ENCODE results near the gene LRRIQ4. TPM values are rescaled to one million over a fixed set of nuclear protein-coding genes. Genes with fewer than 3 reads are reported as not detected.

LRRIQ4 gene
- total RNA-seq, 2 donors from 2014 or later: not detected

DNA sequence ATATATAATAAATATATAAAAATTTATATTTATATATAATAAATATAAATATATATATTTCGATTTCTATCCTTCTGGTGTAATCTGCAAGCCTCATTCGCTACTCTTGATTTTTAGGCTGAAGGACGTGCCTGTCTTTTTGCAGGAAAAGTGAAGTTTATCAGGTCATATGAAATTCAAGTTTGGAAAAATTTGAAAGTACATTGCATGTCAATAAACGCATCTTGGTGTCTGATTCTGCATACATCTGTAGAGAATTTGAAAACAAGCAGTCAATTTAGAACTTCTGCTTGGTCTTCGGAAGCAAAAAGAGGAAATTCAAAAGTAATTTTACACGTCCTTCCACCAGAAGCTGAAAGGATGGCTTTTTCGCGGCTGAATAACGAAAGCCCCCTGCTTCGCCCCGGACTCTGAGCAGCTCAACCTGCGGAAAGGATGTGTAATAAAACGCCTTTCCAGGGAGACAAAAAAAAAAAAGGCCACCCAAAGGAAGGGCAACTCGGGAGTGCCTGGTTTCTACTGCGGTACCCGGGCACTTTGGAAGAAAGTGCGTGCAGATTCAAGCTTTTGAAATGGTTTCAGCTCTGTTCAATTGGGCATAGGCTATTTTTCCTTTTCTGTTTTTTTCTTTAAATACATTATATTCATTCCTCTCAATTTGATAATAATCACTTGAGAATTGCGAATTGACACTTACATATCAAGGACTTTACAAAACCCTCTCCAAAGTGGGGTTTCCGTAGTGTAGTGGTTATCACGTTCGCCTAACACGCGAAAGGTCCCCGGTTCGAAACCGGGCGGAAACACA, 41.0 kb upstream of the LRRIQ4 start:
- Histone ChIP-seq H3K4me1 (peaks cover 26% of the 10 kb centered on the region), H3K4me3 (peak overlapping the region; percentile 62 to 72), H3K9me3 (no peaks in the 10 kb centered on the region), H3K36me3 (replicated peaks in 1 of 2; ENCODE audit: insufficient read depth in 1 of 2, low read depth in 2 of 2) (no peaks in the 10 kb centered on the region), H3K27ac (peak overlapping the region in 3 of 4 donors; percentile 97 to 100 (median 100)), H3K27me3 (no peaks in the 10 kb centered on the region)
- TF ChIP-seq POLR2A (IDR thresholded peaks at IDR 0.05): no peak
- TF ChIP-seq, protein P1, sequence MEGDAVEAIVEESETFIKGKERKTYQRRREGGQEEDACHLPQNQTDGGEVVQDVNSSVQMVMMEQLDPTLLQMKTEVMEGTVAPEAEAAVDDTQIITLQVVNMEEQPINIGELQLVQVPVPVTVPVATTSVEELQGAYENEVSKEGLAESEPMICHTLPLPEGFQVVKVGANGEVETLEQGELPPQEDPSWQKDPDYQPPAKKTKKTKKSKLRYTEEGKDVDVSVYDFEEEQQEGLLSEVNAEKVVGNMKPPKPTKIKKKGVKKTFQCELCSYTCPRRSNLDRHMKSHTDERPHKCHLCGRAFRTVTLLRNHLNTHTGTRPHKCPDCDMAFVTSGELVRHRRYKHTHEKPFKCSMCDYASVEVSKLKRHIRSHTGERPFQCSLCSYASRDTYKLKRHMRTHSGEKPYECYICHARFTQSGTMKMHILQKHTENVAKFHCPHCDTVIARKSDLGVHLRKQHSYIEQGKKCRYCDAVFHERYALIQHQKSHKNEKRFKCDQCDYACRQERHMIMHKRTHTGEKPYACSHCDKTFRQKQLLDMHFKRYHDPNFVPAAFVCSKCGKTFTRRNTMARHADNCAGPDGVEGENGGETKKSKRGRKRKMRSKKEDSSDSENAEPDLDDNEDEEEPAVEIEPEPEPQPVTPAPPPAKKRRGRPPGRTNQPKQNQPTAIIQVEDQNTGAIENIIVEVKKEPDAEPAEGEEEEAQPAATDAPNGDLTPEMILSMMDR (IDR thresholded peaks at IDR 0.05): no peak
- whole genome bisulfite sequencing, 2 donors: 1% methylated on average over 27 of the region's 27 CpGs
- DNase-seq: peak; percentile 64 to 77 (median 68)
- peak; percentile 49 for ATAC-seq
- intact Hi-C loops (cut with DNase I): no loop called here

DNA sequence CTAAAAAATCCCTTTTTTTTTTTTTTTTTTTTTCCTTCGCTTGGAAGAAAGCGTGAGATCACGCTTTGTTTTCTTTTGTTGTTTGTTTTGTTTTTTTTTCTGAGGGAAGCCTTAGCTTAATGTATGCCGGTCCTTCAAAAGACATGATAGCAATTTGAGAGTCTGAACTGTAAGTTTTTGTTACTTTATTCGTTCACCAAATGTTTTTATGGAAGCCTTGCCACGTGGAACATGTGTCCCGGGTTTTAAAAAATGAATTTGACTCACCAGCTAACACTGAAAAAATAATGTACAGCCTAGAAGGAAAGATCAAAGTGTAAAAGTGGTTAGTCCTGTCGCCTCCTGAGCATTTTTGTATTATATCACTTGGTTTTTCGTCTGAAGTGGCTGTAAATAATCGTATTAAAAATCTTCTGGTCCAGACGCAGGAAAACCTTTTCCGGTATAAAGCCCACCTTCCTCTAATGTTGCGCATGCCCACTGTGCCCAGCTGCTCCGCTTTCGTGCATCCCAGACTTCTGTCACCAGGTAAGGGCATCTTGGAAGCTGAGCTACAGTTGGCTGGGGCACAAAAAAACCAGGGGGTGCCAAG, 40.3 kb upstream of the LRRIQ4 start:
- Histone ChIP-seq H3K27me3 (no peaks in the 10 kb centered on the region), H3K4me1 (peaks cover 26% of the 10 kb centered on the region), H3K9me3 (no peaks in the 10 kb centered on the region), H3K4me3 (peak overlapping the region; percentile 72 to 85), H3K27ac (peak overlapping the region; percentile 97 to 100 (median 99)), H3K36me3 (replicated peaks in 1 of 2; ENCODE audit: insufficient read depth in 1 of 2, low read depth in 2 of 2) (no peaks in the 10 kb centered on the region)
- intact Hi-C loops (cut with DNase I): no loop called here
- DNase-seq (peak; percentile 76 to 88 (median 83)), ATAC-seq (peak; percentile 66)
- TF ChIP-seq POLR2A (IDR thresholded peaks at IDR 0.05): no peak
- TF ChIP-seq, protein P1 (IDR thresholded peaks at IDR 0.05): no peak
- 0% methylated on average over 15 of the region's 15 CpGs for WGBS, 2 donors

DNA sequence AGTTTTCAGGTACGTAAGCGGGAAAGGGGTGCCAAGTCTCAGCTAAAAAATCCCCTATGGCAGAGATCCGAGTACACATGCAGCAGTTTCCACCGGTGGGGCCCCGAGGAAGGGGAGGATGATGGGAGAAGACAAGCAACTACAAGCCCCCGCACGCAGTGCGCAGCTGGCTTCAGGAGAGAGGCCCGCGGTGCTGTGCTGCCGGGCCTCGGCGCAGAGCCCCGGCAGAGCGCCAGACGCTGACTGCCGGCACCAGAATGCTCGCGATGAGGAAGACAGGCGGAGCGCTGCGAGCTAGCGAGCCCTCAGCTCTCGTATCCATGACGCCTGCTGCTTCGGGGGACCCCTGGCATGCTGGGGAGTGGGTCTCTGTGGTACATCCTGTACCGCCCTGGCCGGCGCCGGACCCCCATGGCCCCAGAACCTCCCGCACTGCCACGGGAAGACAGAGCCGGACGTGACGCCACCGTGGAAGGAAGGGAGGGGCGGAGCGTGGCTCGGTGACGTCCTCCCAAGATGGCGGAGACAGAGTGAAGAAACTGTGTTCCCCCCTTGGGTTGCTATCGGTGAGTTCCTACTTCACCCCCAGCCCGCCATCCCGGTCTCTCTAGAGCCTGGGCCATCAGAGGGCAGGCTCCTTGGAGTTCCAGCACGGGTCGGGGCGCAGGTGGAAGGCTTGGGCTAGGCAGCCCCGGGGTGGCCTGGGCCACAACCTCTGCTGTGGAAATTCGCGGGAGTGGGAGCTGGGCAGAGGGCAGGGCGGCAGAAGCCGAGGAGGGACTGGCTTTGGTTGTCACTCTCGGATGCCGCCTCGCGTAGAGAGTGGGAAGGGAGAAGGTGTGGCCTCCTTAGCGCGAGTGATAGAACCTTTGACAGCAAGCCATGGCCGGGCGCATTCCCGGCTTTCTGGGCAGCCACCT, 39.5 kb upstream of the LRRIQ4 start, which contains the start of gene MYNN:
Gene MYNN (plus strand): TSS at position 500 of the 920 bp plus-strand sequence. CDS start 900 bp downstream, outside the sequence.
- peak; percentile 88 for ATAC-seq
- WGBS, 2 donors: 0% methylated on average over 17 to 59 of the region's 61 CpGs
- Histone ChIP-seq H3K4me3 (peak within 1 kb of the TSS; percentile 72 to 85), H3K27ac (peak within 1 kb of the TSS; percentile 97 to 100 (median 99)), H3K9me3 (no peaks in the 10 kb centered on the region), H3K4me1 (peaks cover 26% of the 10 kb centered on the region), H3K36me3 (replicated peaks in 1 of 2; ENCODE audit: insufficient read depth in 1 of 2, low read depth in 2 of 2) (no peaks in the 10 kb centered on the region), H3K27me3 (no peaks in the 10 kb centered on the region)
- intact Hi-C loops (cut with DNase I): no loop called here
- peak; percentile 97 to 99 (median 99) for TF ChIP-seq POLR2A (IDR thresholded peaks at IDR 0.05)
- TF ChIP-seq, protein P1 (IDR thresholded peaks at IDR 0.05): no peak
- DNase-seq: peak; percentile 91 to 93 (median 92)

DNA sequence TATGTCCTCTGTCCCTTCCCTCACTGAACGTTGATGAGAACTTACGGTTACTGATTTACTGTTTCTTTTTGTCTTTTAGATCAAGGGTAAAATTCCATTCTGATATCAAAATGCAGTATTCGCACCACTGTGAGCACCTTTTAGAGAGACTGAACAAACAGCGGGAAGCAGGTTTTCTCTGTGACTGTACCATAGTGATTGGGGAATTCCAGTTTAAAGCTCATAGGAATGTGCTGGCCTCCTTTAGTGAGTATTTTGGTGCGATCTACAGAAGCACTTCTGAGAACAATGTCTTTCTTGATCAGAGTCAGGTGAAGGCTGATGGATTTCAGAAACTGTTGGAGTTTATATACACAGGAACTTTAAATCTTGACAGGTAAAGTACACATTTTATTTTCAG, 38.5 kb upstream of the LRRIQ4 start:
- Histone ChIP-seq H3K4me3 (no peak overlapping the region), H3K27ac (peak overlapping the region in 1 of 4 donors; percentile 100), H3K27me3 (no peaks in the 10 kb centered on the region), H3K9me3 (no peaks in the 10 kb centered on the region), H3K4me1 (peaks cover 26% of the 10 kb centered on the region), H3K36me3 (replicated peaks in 1 of 2; ENCODE audit: insufficient read depth in 1 of 2, low read depth in 2 of 2) (peaks cover 0 to 6% of the 10 kb centered on the region in 2 donors)
- TF ChIP-seq POLR2A (IDR thresholded peaks at IDR 0.05): no peak
- TF ChIP-seq, protein P1 (IDR thresholded peaks at IDR 0.05): no peak
- intact Hi-C loops (cut with DNase I): no loop called here
- ATAC-seq (no peak), DNase-seq (no peak)
- 25 to 32% methylated on average over 5 of the region's 5 CpGs for WGBS, 2 donors

All from body of pancreas (tissue), 4 donors.